ENCODE results near the gene EEF1G.

The EEF1G gene

DNA sequence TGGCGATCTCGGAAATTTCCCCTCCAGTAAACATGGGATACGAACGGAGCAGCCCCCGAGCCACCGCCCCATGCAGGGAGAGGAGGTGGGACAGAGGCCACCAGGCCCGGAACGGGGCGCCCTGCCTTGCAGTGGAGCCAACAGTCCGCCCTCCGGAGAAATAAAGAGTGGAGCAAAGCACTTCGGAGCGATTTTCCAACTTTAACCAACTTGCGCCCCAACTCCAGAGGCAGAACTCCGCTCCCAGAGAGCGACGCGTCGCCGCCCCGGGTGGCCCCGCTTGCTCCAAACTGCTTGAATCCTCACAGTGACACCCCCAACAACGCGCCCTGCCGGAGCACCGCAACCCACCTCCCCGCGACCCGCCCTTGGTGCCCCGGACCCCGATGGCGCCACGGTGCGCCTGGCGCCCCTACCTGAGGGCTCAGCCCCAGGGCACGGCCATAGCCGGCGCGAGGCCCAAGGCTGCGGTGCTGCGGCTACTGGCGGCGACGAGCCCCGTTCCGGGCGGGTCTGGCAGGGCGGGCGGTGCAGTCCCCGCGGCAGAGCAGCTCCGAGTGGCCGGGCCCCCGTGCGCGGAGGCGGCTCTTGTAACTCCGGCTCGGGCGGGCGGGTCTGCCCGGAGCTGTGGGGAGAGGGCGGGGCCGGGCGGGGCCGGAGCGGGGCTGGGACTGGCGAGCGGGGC, 27.3 kb downstream of the EEF1G start, which contains the start of gene AHNAK:
Gene AHNAK, minus strand, starts transcription at position 563 of the 685 bp plus-strand sequence. CDS start 10,708 bp downstream, outside the sequence.
- H3K79me2 ChIP-seq (ENCODE audit: low read length): peaks cover 9% of the 10 kb centered on the region
- H3K9me2 ChIP-seq (replicated peaks; ENCODE audit: insufficient read depth, low read length): no peaks in the 10 kb centered on the region
- DNase-seq: peak; percentile 48
- H3K9ac ChIP-seq (ENCODE audit: low read length): peak within 1 kb of the TSS; percentile 82
- peak within 1 kb of the TSS; percentile 63 for H2AFZ ChIP-seq (ENCODE audit: low read length)
- peaks cover 34% of the 10 kb centered on the region for H3K27me3 ChIP-seq (replicated peaks; ENCODE audit: insufficient read depth, low read length)
- H3F3A ChIP-seq (ENCODE audit: insufficient read depth, low read length): peaks cover 7% of the 10 kb centered on the region; the same call in 1 of the 2 replicates
- no peaks in the 10 kb centered on the region for H3K36me3 ChIP-seq (replicated peaks; ENCODE audit: insufficient read depth, low read length)
- peak within 1 kb of the TSS; percentile 99 for H3K4me2 ChIP-seq (ENCODE audit: low read depth, low read length)
- no peaks in the 10 kb centered on the region for H4K20me1 ChIP-seq (ENCODE audit: insufficient read depth, low read length)
- H3K9me3 ChIP-seq (replicated peaks; ENCODE audit: insufficient read depth, low read length): no peaks in the 10 kb centered on the region
- no peak for TF ChIP-seq CTCF (IDR thresholded peaks at IDR 0.05; ENCODE audit: low read length)
- no peak within 1 kb of the TSS for H3K27ac ChIP-seq (ENCODE audit: low read length)
- peak within 1 kb of the TSS; percentile 79 for H3K4me3 ChIP-seq (ENCODE audit: low read length)
- H3K4me1 ChIP-seq (ENCODE audit: low read length): peaks cover 35% of the 10 kb centered on the region

- H3K36me3 ChIP-seq (replicated peaks; ENCODE audit: insufficient read depth, low read length): no peaks in the 10 kb centered on the region
- no peak overlapping the region for H3K27ac ChIP-seq (ENCODE audit: low read length)
- no peaks in the 10 kb centered on the region for H3K9me2 ChIP-seq (replicated peaks; ENCODE audit: insufficient read depth, low read length)
- no peaks in the 10 kb centered on the region for H3K9me3 ChIP-seq (replicated peaks; ENCODE audit: insufficient read depth, low read length)
- peaks cover 34% of the 10 kb centered on the region for H3K27me3 ChIP-seq (replicated peaks; ENCODE audit: insufficient read depth, low read length)
- H3K9ac ChIP-seq (ENCODE audit: low read length): peak overlapping the region; percentile 82
- H3K79me2 ChIP-seq (ENCODE audit: low read length): peaks cover 9% of the 10 kb centered on the region
- peak overlapping the region; percentile 63 for H2AFZ ChIP-seq (ENCODE audit: low read length)
- H3K4me1 ChIP-seq (ENCODE audit: low read length): peaks cover 41% of the 10 kb centered on the region
- H3K4me3 ChIP-seq (ENCODE audit: low read length): peak overlapping the region; percentile 79
- no peaks in the 10 kb centered on the region for H4K20me1 ChIP-seq (ENCODE audit: insufficient read depth, low read length)
- H3K4me2 ChIP-seq (ENCODE audit: low read depth, low read length): peak overlapping the region; percentile 99
- H3F3A ChIP-seq (ENCODE audit: insufficient read depth, low read length): peaks cover 13% of the 10 kb centered on the region; the same call in 1 of the 2 replicates
- DNase-seq: no peak
- no peak for TF ChIP-seq EZH2 (optimal IDR thresholded peaks at IDR 0.05; ENCODE audit: low read depth, low read length)
- TF ChIP-seq CTCF (IDR thresholded peaks at IDR 0.05; ENCODE audit: low read length): 0 out of 2 replicates have a peak, but pooled peaks have one; percentile 3
- no peak for TF ChIP-seq EZH2phosphoT487 (IDR thresholded peaks at IDR 0.05; ENCODE audit: low read length)
These were observed 28.1 kb downstream of the EEF1G start for GRCh38 chr11:62545437-62546243.

DNA sequence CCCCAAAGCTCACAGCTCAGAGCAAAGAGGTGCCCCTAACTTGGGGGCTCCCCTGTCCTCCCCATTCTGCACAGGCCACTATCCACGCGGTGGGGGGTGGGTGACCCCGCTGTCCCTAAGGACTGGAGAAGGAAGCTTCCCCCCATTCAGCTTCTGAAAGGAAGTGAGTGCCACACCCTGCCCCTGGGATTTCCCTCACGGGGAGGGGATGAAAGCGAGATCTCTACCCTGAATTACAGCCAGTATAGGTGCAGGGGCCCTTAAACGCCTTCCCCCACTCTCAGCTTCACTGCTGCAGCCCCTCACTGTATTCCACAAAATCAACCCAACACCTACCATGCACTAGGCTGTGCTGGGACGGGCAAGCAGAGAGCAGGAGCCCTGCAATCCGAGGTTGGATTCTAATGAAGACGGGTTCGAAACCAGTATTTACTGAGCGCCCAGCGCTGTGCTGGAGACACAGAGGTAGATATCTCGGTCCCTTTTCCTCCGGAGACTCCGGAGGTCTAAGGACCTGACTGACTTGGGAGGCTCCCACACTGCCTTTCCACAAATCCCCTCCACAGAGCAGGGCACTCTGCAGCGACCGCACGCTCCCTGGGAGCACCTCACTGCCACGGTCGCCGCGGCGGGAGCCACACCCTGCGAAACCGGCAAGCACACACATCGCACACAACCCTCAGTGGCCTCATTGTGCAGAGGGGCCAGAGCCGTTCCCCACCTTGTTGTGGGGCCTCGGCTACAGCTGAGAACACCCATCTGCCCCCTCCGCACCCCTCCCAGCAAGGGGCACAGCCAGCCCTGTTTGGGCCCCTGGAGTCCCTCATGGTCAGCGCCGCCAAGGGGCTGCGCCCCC, 28.9 kb downstream of the EEF1G start:
- no peak for DNase-seq
- Histone ChIP-seq H3K79me2 (ENCODE audit: low read length) (peaks cover 14% of the 10 kb centered on the region), H3K9ac (ENCODE audit: low read length) (peak overlapping the region; percentile 82; the same call in 1 of the 2 replicates)

More for the DNA sequence above, 28.9 kb downstream of the EEF1G start:
- no peaks in the 10 kb centered on the region for H3K36me3 ChIP-seq (replicated peaks; ENCODE audit: insufficient read depth, low read length)
- H3K4me2 ChIP-seq (ENCODE audit: low read depth, low read length): peak overlapping the region; percentile 99
- peaks cover 13% of the 10 kb centered on the region; the same call in 1 of the 2 replicates for H3F3A ChIP-seq (ENCODE audit: insufficient read depth, low read length)
- no peak overlapping the region for H3K27ac ChIP-seq (ENCODE audit: low read length)
- no peaks in the 10 kb centered on the region for H3K9me3 ChIP-seq (replicated peaks; ENCODE audit: insufficient read depth, low read length)
- TF ChIP-seq EZH2 (optimal IDR thresholded peaks at IDR 0.05; ENCODE audit: low read depth, low read length): no peak
- no peak for TF ChIP-seq CTCF (IDR thresholded peaks at IDR 0.05; ENCODE audit: low read length)
- no peak for TF ChIP-seq EZH2phosphoT487 (IDR thresholded peaks at IDR 0.05; ENCODE audit: low read length)
- H3K4me1 ChIP-seq (ENCODE audit: low read length): peaks cover 47% of the 10 kb centered on the region
- peaks cover 34% of the 10 kb centered on the region for H3K27me3 ChIP-seq (replicated peaks; ENCODE audit: insufficient read depth, low read length)
- peak overlapping the region; percentile 79 for H3K4me3 ChIP-seq (ENCODE audit: low read length)
- H4K20me1 ChIP-seq (ENCODE audit: insufficient read depth, low read length): no peaks in the 10 kb centered on the region
- H2AFZ ChIP-seq (ENCODE audit: low read length): peak overlapping the region; percentile 63; the same call in 1 of the 2 replicates
- H3K9me2 ChIP-seq (replicated peaks; ENCODE audit: insufficient read depth, low read length): no peaks in the 10 kb centered on the region
